Upper lobe of left lung (tissue), 4 donors: ENCODE data around the gene NXPE3.

Experiments
- CTCF ChIP-seq, 6 experiments: fragments of 450-650 bp in 4 of 6; fragments of 200-600 bp in 2 of 6; sonication (generic) in 2 of 6; IDR thresholded peaks; one replicate each; pipeline ENCODE4 v1.5.1; 2016 to 2019; ENCODE audit warnings: antibody characterized with exemption in 6 of 6
- POLR2AphosphoS5 ChIP-seq, 2 donors: sonication (generic); formaldehyde crosslinking; IDR thresholded peaks; one replicate each; pipeline ENCODE4 v1.5.1; 2017; ENCODE audit warnings: antibody characterized with exemption in 2 of 2

- TF ChIP-seq POLR2AphosphoS5 (IDR thresholded peaks at IDR 0.05) (no peak), CTCF (IDR thresholded peaks at IDR 0.05) (no peak)
Observed at GRCh38 chr3:101829437-101829830, 50.4 kb downstream of the NXPE3 start.
